Kidney (tissue), 14 donors: Measurements from ENCODE around the gene NCKAP5. TPM values are rescaled to one million over a fixed set of nuclear protein-coding genes. Genes with fewer than 3 reads are reported as not detected.

Experiments used
- DNase-seq, 5 donors: peaks; one replicate each; pipeline ENCODE4 v3.0.0-alpha.2; 2013 to 2020
- FAIRE-seq: peaks from 2 replicates; lab custom pipeline; 2012; peaks lifted over from hg19 to GRCh38; lab: Jason Lieb, UNC
- H3K27ac ChIP-seq, 2 donors: one replicate each; pipeline ENCODE4 v1.7.0; 2013; ENCODE audit warnings: low read depth in 2 of 2, low read length in 2 of 2, inconsistent platforms in 1 of 2
- H3K27me3 ChIP-seq: one replicate; pipeline ENCODE4 v1.7.1; 2013; ENCODE audit warnings: low read length, inconsistent platforms; ENCODE audit not compliant: control insufficient read depth, insufficient read depth
- H3K36me3 ChIP-seq, 3 donors: one replicate each; pipeline versions ENCODE4 v1.7.0 to v1.7.1; 2013; ENCODE audit warnings: low read length in 3 of 3, control low read depth in 1 of 3, inconsistent platforms in 1 of 3; ENCODE audit not compliant: insufficient read depth in 3 of 3, control insufficient read depth in 2 of 3
- H3K4me1 ChIP-seq, 3 donors: one replicate each; pipeline versions ENCODE4 v1.7.0 to v1.7.1; 2013; ENCODE audit warnings: low read length in 3 of 3, inconsistent platforms in 1 of 3, low read depth in 1 of 3; ENCODE audit not compliant: control insufficient read depth in 2 of 3, insufficient read depth in 2 of 3
- H3K4me3 ChIP-seq, 3 donors: one replicate each; pipeline versions ENCODE4 v1.7.0 to v1.8.1; 2013; ENCODE audit warnings: low read length in 3 of 3, control low read depth in 1 of 3, inconsistent platforms in 1 of 3
- H3K9ac ChIP-seq, 3 donors: one replicate each; pipeline versions ENCODE4 v1.7.0 to v1.7.1; 2013; ENCODE audit warnings: low read length in 3 of 3, control low read depth in 1 of 3, inconsistent platforms in 1 of 3
- H3K9me3 ChIP-seq, 3 donors: one replicate each; pipeline versions ENCODE4 v1.7.0 to v1.7.1; 2013; ENCODE audit warnings: low read length in 3 of 3, control low read depth in 1 of 3, inconsistent platforms in 1 of 3; ENCODE audit not compliant: control insufficient read depth in 2 of 3, insufficient read depth in 1 of 3
- intact Hi-C: fragments of 100-400 bp; cut with DNase I; formaldehyde crosslinking; loops from one replicate; pipeline ENCODE4 v1.11.1; 2022
- polyA plus RNA-seq: library from polyadenylated mRNA; stranded (reverse); fragments of 350-450 nt; fragmentation: Illumina TruSeq; extraction: RNeasy Lipid Tissue Mini Kit (QIAGEN cat#74804); gene quantifications from one replicate; pipeline ENCODE4 v1.2.3, GENCODE V29; 2014; ENCODE audit warnings: low read depth, low replicate concordance; ENCODE audit not compliant: insufficient read depth
- total RNA-seq: library from RNA; stranded (reverse); fragmentation: NEBNext Ultra II Directional; extraction: Animal tissue kit (Norgen Biotek cat#: 25700); gene quantifications from one replicate; pipeline ENCODE4 v1.2.1, GENCODE V29; 2021
- TF ChIP-seq, protein P1 (sequence below): IDR thresholded peaks from 3 replicates; pipeline ENCODE4 v1.5.1; 2012; ENCODE audit warnings: mild to moderate bottlenecking, moderate library complexity, borderline replicate concordance; ENCODE audit not compliant: insufficient read depth; ENCODE audit errors: extremely low read depth
- donor health status: control.
- donor health status: control.
- donor health status: control.
- donor health status: control.
- donor health status: control.
- donor health status: DM: yes; HTN: yes; CAD: no.
- donor health status: Normal renal cell carcinoma (clear cell type).

Gene NCKAP5
- total and polyA plus RNA-seq, 2 donors from 2014 or later, result 1.8 to 2.9 TPM

GRCh38 chr2:132780651-132781050, 787.6 kb downstream of the NCKAP5 start:
- FAIRE-seq (no peak), DNase-seq (no peak)
- H3K27me3 ChIP-seq, result no peaks in the 10 kb centered on the region
- no peaks in the 10 kb centered on the region for H3K9me3 ChIP-seq
- no peak overlapping the region for H3K9ac ChIP-seq
- TF ChIP-seq, protein P1, sequence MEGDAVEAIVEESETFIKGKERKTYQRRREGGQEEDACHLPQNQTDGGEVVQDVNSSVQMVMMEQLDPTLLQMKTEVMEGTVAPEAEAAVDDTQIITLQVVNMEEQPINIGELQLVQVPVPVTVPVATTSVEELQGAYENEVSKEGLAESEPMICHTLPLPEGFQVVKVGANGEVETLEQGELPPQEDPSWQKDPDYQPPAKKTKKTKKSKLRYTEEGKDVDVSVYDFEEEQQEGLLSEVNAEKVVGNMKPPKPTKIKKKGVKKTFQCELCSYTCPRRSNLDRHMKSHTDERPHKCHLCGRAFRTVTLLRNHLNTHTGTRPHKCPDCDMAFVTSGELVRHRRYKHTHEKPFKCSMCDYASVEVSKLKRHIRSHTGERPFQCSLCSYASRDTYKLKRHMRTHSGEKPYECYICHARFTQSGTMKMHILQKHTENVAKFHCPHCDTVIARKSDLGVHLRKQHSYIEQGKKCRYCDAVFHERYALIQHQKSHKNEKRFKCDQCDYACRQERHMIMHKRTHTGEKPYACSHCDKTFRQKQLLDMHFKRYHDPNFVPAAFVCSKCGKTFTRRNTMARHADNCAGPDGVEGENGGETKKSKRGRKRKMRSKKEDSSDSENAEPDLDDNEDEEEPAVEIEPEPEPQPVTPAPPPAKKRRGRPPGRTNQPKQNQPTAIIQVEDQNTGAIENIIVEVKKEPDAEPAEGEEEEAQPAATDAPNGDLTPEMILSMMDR, result no peak
- no peak overlapping the region for H3K4me3 ChIP-seq
- intact Hi-C loops, result no loop called here
- H3K4me1 ChIP-seq, result no peaks in the 10 kb centered on the region
- H3K27ac ChIP-seq, result no peak overlapping the region
- H3K36me3 ChIP-seq, result peaks cover 0 to 2% (median 0%) of the 10 kb centered on the region in 3 donors

DNA sequence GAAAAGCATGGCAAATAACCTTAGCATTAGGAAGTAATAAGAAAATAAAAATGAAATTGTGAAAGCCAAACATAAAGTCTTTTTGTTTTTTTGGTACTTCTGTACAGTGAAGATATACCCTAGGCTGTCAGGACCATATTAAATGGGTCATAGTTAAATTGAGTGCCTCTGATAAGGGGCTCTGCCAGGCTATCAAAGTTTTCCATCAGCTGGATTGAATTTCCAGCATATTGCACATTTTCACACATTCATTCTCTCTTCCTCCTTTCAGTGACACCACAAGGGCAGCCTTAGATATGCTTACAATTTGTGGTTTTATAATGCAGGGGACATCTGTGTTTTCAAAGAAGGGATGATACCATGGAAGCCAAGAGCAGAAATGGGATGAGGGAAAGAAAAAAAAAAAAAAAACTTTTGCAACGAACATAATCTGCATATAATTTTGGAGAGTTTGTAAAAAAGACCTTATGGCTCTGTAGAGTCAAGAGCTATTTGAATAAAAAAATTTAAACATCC, 789.0 kb downstream of the NCKAP5 start:
- DNase-seq (no peak), FAIRE-seq (no peak)
- no peak overlapping the region for H3K27ac ChIP-seq
- H3K4me3 ChIP-seq, result no peak overlapping the region
- intact Hi-C loops, result no loop called here
- peaks cover 0 to 2% (median 0%) of the 10 kb centered on the region in 3 donors for H3K36me3 ChIP-seq
- TF ChIP-seq, protein P1, result no peak
- no peaks in the 10 kb centered on the region for H3K27me3 ChIP-seq
- peaks cover 0 to 6% (median 0%) of the 10 kb centered on the region in 3 donors for H3K4me1 ChIP-seq
- no peaks in the 10 kb centered on the region for H3K9me3 ChIP-seq
- H3K9ac ChIP-seq, result no peak overlapping the region

DNA sequence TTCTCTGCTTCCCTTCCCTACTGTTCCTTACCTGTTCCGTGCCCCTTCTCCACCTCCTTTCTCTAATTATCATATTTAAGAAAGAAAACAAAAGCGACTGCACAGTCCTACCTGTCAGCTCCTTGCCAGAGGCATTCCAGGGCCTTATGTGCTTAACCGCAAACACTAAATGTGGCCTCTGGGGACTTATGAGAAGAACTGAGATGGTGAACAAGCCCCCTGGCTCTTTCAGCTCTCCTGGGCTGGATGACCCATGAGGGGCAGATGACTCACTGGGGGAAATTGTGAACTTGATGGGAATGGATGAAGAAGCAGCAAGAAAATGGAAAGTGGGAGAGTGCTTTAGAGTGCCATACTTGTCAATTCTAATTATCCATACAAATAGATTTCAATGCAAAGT, 792.0 kb downstream of the NCKAP5 start:
- Histone ChIP-seq H3K36me3 (no peaks in the 10 kb centered on the region), H3K9me3 (no peaks in the 10 kb centered on the region), H3K4me1 (peaks cover 0 to 6% (median 0%) of the 10 kb centered on the region in 3 donors), H3K27ac (no peak overlapping the region), H3K9ac (no peak overlapping the region), H3K27me3 (no peaks in the 10 kb centered on the region), H3K4me3 (no peak overlapping the region)
- TF ChIP-seq, protein P1, result no peak
- no peak for FAIRE-seq
- intact Hi-C loops, result no loop called here
- no peak for DNase-seq

DNA sequence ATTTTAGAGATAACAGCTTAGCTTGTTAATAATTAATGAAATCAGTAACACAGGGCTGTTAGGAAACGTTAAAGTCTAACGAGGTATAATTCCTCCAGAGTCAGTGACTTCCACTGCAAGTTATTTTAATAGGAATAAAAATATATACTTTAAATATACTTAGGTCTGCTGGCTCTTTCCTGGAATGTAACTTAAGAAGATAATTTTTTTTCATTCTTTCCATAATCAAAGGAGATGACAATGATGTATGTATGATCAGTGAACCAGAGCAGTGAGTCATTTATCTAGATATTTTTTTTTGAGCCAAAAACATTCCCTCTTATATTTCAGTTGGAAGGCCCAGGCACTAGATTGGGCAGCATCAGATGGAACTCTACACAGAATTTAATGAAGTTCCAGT, 794.1 kb downstream of the NCKAP5 start:
- intact Hi-C loops, result no loop called here
- no peak for FAIRE-seq
- no peak overlapping the region for H3K9ac ChIP-seq

More for the DNA sequence above, 794.1 kb downstream of the NCKAP5 start:
- H3K9me3 ChIP-seq, result no peaks in the 10 kb centered on the region
- DNase-seq, result no peak
- no peaks in the 10 kb centered on the region for H3K27me3 ChIP-seq
- TF ChIP-seq, protein P1, result no peak
- H3K4me3 ChIP-seq, result no peak overlapping the region
- H3K27ac ChIP-seq, result no peak overlapping the region
- H3K36me3 ChIP-seq, result no peaks in the 10 kb centered on the region
- H3K4me1 ChIP-seq, result peaks cover 0 to 6% (median 0%) of the 10 kb centered on the region in 3 donors
